Esophagus muscularis mucosa (tissue), 3 donors: ENCODE measurements around the gene EPHA4.

Source experiments
- POLR2A ChIP-seq: fragments of 450-650 bp; IDR thresholded peaks from one replicate; pipeline ENCODE4 v1.6.1; 2017; ENCODE audit warnings: antibody characterized with exemption, moderate library complexity, mild to moderate bottlenecking, low read depth
- TF ChIP-seq, protein P1 (sequence below), 3 experiments: fragments of 200-600 bp in 2 of 3; fragments of 450-650 bp in 1 of 3; sonication (generic) in 2 of 3; IDR thresholded peaks; one replicate each; pipeline ENCODE4 v1.5.1; 2017 to 2019; ENCODE audit warnings: antibody characterized with exemption in 3 of 3, mild to moderate bottlenecking in 2 of 3, moderate library complexity in 1 of 3

DNA sequence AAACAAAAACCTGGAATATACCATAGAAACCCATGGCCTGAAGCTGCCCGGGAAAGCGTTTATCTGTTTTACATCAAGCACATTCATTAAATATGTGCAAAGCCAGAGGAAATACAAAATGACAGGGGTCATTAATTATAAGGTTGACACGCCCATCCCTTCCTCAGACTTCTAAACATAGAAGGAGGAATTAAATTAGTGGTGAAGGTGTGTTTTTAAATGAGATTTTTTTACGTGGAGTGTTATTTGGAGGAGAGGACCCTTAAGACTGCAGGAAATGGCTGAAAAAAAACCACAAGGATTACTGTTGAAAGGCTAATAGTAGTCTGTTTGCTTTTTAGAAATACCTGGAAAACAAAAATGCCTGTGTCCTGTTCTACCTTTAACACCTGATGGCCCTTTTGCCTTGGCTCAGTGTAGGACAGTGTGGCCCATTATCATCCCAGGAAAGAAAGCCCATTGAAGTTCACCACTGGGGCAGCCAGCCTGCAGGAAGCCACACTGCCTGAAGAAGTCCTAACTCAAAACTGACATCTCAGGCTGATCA lies 123.2 kb downstream of the EPHA4 start:
- TF ChIP-seq, protein P1, sequence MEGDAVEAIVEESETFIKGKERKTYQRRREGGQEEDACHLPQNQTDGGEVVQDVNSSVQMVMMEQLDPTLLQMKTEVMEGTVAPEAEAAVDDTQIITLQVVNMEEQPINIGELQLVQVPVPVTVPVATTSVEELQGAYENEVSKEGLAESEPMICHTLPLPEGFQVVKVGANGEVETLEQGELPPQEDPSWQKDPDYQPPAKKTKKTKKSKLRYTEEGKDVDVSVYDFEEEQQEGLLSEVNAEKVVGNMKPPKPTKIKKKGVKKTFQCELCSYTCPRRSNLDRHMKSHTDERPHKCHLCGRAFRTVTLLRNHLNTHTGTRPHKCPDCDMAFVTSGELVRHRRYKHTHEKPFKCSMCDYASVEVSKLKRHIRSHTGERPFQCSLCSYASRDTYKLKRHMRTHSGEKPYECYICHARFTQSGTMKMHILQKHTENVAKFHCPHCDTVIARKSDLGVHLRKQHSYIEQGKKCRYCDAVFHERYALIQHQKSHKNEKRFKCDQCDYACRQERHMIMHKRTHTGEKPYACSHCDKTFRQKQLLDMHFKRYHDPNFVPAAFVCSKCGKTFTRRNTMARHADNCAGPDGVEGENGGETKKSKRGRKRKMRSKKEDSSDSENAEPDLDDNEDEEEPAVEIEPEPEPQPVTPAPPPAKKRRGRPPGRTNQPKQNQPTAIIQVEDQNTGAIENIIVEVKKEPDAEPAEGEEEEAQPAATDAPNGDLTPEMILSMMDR (IDR thresholded peaks at IDR 0.05) = no peak
- TF ChIP-seq POLR2A = no peak
